PC-3 (cell line): Measurements from ENCODE around the gene SLC24A3. TPM values are rescaled to one million over a fixed set of nuclear protein-coding genes. Genes with fewer than 3 reads are reported as not detected.

Source experiments
- ATAC-seq: fragments of 200-7000 bp; cut with Tn5 transposase; 2 replicates; pipeline ENCODE4 v1.9.1; 2020; ENCODE audit warnings: mild to moderate bottlenecking, moderate library complexity
- BruUV-seq: library from RNA; stranded (reverse); fragments of 400-500 nt; replicated peaks from 2 replicates; lab custom pipeline; 2021; lab: Mats Ljungman, UMichigan
- CTCF ChIA-PET: fragments of 300-600 bp; sonication (Branson Sonifier 250); formaldehyde crosslinking; loops from one replicate; lab custom pipeline; 2022; ENCODE audit warnings: antibody characterized with exemption; lab: Charles Lee
- POLR2A ChIA-PET: fragments of 300-600 bp; sonication (Branson Sonifier 250); formaldehyde crosslinking; loops from one replicate; lab custom pipeline; 2022; ENCODE audit warnings: antibody characterized with exemption; ENCODE audit not compliant: unreplicated experiment; lab: Charles Lee
- DNase-seq: peaks from one replicate; pipeline ENCODE4 v3.0.0-alpha.2; 2015
- H2AFZ ChIP-seq: fragments of 300-600 bp; sonication (generic); 2 replicates; pipeline ENCODE4 v1.6.0; 2016; ENCODE audit warnings: antibody characterized with exemption, low read length
- H3F3A ChIP-seq: fragments of 300-600 bp; sonication (generic); one replicate; pipeline ENCODE4 v1.6.0; 2017; ENCODE audit warnings: antibody characterized with exemption, low read length, control low read depth, mild to moderate bottlenecking; ENCODE audit not compliant: unreplicated experiment
- H3K27ac ChIP-seq: fragments of 300-600 bp; sonication (generic); 2 replicates; pipeline ENCODE4 v1.5.1; 2016; ENCODE audit warnings: mild to moderate bottlenecking, low read length
- H3K27me3 ChIP-seq: fragments of 300-600 bp; sonication (generic); 2 replicates; pipeline ENCODE4 v1.6.1; 2016; ENCODE audit warnings: low read length, mixed read lengths
- H3K36me3 ChIP-seq: fragments of 300-600 bp; sonication (generic); 2 replicates; pipeline ENCODE4 v1.6.1; 2016; ENCODE audit warnings: low read depth, mixed run types, low read length, mixed read lengths
- H3K4me1 ChIP-seq: fragments of 300-600 bp; sonication (generic); 2 replicates; pipeline ENCODE4 v1.5.1; 2016; ENCODE audit warnings: low read length; ENCODE audit not compliant: insufficient read depth
- H3K4me2 ChIP-seq: fragments of 300-600 bp; sonication (generic); 2 replicates; pipeline ENCODE4 v1.6.0; 2016; ENCODE audit warnings: low read length
- H3K4me3 ChIP-seq: fragments of 300-600 bp; sonication (generic); 2 replicates; pipeline ENCODE4 v1.5.1; 2016; ENCODE audit warnings: mild to moderate bottlenecking, low read length, mixed read lengths
- H3K79me2 ChIP-seq: fragments of 300-600 bp; sonication (generic); 2 replicates; pipeline ENCODE4 v1.6.1; 2017; ENCODE audit warnings: low read length, mixed read lengths
- H3K9ac ChIP-seq: fragments of 300-600 bp; sonication (generic); 2 replicates; pipeline ENCODE4 v1.6.0; 2016; ENCODE audit warnings: mild to moderate bottlenecking, low read length
- H3K9me2 ChIP-seq: fragments of 300-600 bp; sonication (generic); replicated peaks from 2 replicates; pipeline ENCODE4 v1.6.1; 2016; ENCODE audit warnings: mixed run types, low read length, mixed read lengths
- H3K9me3 ChIP-seq: fragments of 300-600 bp; sonication (generic); 2 replicates; pipeline ENCODE4 v1.6.1; 2016; ENCODE audit warnings: low read length, mixed read lengths
- H4K20me1 ChIP-seq: fragments of 300-600 bp; sonication (generic); 2 replicates; pipeline ENCODE4 v1.6.1; 2016; ENCODE audit warnings: low read length, mixed read lengths
- EZH2 ChIP-seq: fragments of 300-600 bp; sonication (generic); IDR thresholded peaks from one replicate; pipeline ENCODE4 v1.6.1; 2017; ENCODE audit warnings: antibody characterized with exemption, mild to moderate bottlenecking, low read length; ENCODE audit not compliant: unreplicated experiment
- EZH2phosphoT487 ChIP-seq: fragments of 300-600 bp; sonication (generic); IDR thresholded peaks from 2 replicates; pipeline ENCODE4 v1.6.1; 2018; ENCODE audit warnings: mild to moderate bottlenecking, antibody characterized with exemption, low read length, borderline replicate concordance
- intact Hi-C: fragments of 100-400 bp; cut with micrococcal nuclease; formaldehyde crosslinking; loops from 2 replicates; pipeline ENCODE4 v1.9.0; 2023
- total RNA-seq: library from RNA; depleted of rRNA; stranded (reverse); fragments of >200 nt; gene quantifications from 2 replicates; pipeline ENCODE4 v1.2.3, GENCODE V29; 2014
- TF ChIP-seq, protein P1 (sequence below): fragments of 300-600 bp; sonication (generic); conservative IDR thresholded peaks from 2 replicates; pipeline ENCODE4 v1.5.1; 2017; ENCODE audit warnings: antibody characterized with exemption, low read depth, mild to moderate bottlenecking, low read length

The SLC24A3 gene
- total RNA-seq, 1 experiment from 2014 or later: 0.11 TPM

DNA sequence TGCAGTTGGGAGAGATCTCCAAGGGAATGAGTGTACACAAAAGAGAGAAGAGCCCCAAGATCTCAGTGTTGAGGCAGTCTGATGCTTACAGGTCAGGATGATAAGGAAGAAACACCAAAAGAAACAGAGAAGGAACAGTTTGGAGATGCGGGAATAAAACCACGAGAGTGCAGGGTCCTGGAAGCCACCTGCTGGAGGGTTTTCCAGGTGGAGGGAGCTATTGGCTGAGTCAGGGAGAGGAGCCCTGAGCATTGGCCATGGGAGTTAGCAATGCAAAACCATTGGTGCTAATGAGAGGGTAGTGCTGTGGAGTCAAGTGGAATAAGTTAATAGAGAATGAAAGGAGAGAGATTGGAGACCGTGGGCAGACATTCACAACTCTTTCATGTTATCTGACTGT, 506.4 kb downstream of the SLC24A3 start:
- no peak overlapping the region for H3K27ac ChIP-seq
- intact Hi-C loops: no loop called here
- CTCF ChIA-PET: no interaction called here

DNA sequence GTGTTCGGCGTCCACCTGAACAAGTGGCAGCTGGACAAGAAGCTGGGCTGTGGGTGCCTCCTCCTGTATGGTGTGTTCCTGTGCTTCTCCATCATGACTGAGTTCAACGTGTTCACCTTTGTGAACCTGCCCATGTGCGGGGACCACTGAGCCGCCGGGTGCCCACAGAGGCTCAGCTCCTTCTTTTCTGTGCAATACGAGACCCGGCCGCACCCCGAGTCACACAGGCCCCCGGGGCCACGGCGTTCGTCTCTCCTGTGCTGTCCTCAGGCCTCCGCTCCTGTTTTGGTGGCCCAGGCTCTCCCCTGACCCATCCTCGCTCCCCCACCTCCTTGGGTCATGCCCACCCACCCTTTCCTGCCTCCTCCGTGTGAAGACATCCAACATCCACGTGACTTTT, 508.5 kb downstream of the SLC24A3 start:
- Histone ChIP-seq H4K20me1 (no peaks in the 10 kb centered on the region), H3K27me3 (no peaks in the 10 kb centered on the region), H3K36me3 (no peaks in the 10 kb centered on the region), H2AFZ (no peak overlapping the region), H3K27ac (no peak overlapping the region), H3F3A (no peaks in the 10 kb centered on the region), H3K9ac (no peak overlapping the region), H3K4me1 (peaks cover 3% of the 10 kb centered on the region), H3K4me3 (no peak overlapping the region), H3K9me3 (no peaks in the 10 kb centered on the region), H3K4me2 (no peak overlapping the region), H3K79me2 (no peaks in the 10 kb centered on the region), H3K9me2 (no peaks in the 10 kb centered on the region)
- ChIA-PET POLR2A (no interaction called here), CTCF (no interaction called here)
- DNase-seq: no peak
- no peak for ATAC-seq
- intact Hi-C loops: no loop called here
- TF ChIP-seq, protein P1, sequence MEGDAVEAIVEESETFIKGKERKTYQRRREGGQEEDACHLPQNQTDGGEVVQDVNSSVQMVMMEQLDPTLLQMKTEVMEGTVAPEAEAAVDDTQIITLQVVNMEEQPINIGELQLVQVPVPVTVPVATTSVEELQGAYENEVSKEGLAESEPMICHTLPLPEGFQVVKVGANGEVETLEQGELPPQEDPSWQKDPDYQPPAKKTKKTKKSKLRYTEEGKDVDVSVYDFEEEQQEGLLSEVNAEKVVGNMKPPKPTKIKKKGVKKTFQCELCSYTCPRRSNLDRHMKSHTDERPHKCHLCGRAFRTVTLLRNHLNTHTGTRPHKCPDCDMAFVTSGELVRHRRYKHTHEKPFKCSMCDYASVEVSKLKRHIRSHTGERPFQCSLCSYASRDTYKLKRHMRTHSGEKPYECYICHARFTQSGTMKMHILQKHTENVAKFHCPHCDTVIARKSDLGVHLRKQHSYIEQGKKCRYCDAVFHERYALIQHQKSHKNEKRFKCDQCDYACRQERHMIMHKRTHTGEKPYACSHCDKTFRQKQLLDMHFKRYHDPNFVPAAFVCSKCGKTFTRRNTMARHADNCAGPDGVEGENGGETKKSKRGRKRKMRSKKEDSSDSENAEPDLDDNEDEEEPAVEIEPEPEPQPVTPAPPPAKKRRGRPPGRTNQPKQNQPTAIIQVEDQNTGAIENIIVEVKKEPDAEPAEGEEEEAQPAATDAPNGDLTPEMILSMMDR: no peak
- TF ChIP-seq EZH2phosphoT487 (no peak), EZH2 (no peak)
- BruUV-seq: no TSS peak

More for the DNA sequence above, 506.4 kb downstream of the SLC24A3 start:
- H3K9me2 ChIP-seq: no peaks in the 10 kb centered on the region
- ATAC-seq (no peak), DNase-seq (no peak)
- no peaks in the 10 kb centered on the region for H3K79me2 ChIP-seq
- no peaks in the 10 kb centered on the region for H3K27me3 ChIP-seq
- POLR2A ChIA-PET: no interaction called here
- H3K9ac ChIP-seq: no peak overlapping the region
- H3K4me1 ChIP-seq: no peaks in the 10 kb centered on the region
- no peak overlapping the region for H3K4me2 ChIP-seq
- H3K9me3 ChIP-seq: no peaks in the 10 kb centered on the region
- H3K4me3 ChIP-seq: no peak overlapping the region
- no peak overlapping the region for H2AFZ ChIP-seq
- no TSS peak for BruUV-seq
- TF ChIP-seq EZH2 (no peak), EZH2phosphoT487 (no peak)
- TF ChIP-seq, protein P1: no peak
- no peaks in the 10 kb centered on the region for H3K36me3 ChIP-seq
- H4K20me1 ChIP-seq: no peaks in the 10 kb centered on the region
- H3F3A ChIP-seq: no peaks in the 10 kb centered on the region

DNA sequence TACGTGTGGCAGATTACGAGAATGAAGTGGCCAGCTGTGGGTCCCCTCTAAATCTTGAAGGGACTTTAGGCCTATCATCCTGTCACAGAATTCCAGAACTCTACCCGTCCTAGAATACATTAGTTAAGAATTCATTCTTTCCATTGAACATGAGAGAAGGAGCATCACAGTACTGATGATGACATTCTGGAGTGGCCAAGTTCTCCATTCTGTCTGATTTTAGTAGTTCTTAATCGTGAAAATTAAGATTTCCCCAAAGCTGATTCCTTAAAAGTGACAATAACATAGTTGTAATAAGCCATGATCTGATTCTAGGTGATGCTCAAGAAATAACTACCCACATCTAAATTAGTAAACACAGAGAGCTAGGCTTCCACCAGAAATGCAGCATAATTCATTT, 510.6 kb downstream of the SLC24A3 start:
- no peaks in the 10 kb centered on the region for H4K20me1 ChIP-seq
- no peaks in the 10 kb centered on the region for H3K9me2 ChIP-seq
- POLR2A ChIA-PET: no interaction called here
- no peak overlapping the region for H3K4me2 ChIP-seq
- H3K9me3 ChIP-seq: no peaks in the 10 kb centered on the region
- H3K36me3 ChIP-seq: no peaks in the 10 kb centered on the region
- CTCF ChIA-PET: no interaction called here
- DNase-seq: no peak
- no peak overlapping the region for H2AFZ ChIP-seq
- H3K79me2 ChIP-seq: no peaks in the 10 kb centered on the region
- H3K9ac ChIP-seq: no peak overlapping the region
- no TSS peak for BruUV-seq
- H3F3A ChIP-seq: no peaks in the 10 kb centered on the region
- H3K27me3 ChIP-seq: no peaks in the 10 kb centered on the region
- TF ChIP-seq EZH2: no peak
- no peak for TF ChIP-seq EZH2phosphoT487
- TF ChIP-seq, protein P1: no peak
- intact Hi-C loops: no loop called here
- H3K4me1 ChIP-seq: peaks cover 11% of the 10 kb centered on the region
- no peak for ATAC-seq
- H3K4me3 ChIP-seq: no peak overlapping the region
- no peak overlapping the region for H3K27ac ChIP-seq
